Suprapubic skin (tissue), 4 donors: ENCODE results near the gene HEY2.

Source experiments
- POLR2A ChIP-seq, 2 donors: fragments of 450-650 bp; IDR thresholded peaks; one replicate each; pipeline ENCODE4 v1.6.1; 2017; ENCODE audit warnings: antibody characterized with exemption in 2 of 2, mild to moderate bottlenecking in 2 of 2, moderate library complexity in 2 of 2
- POLR2AphosphoS5 ChIP-seq, 3 donors: sonication (generic); formaldehyde crosslinking; IDR thresholded peaks; one replicate each; pipeline ENCODE4 v1.6.1; 2017; ENCODE audit warnings: antibody characterized with exemption in 3 of 3

GRCh38 chr6:125748406-125749172 is 843 bp upstream of the HEY2 start:
- no peak for TF ChIP-seq POLR2A (IDR thresholded peaks at IDR 0.05)
- TF ChIP-seq POLR2AphosphoS5 (IDR thresholded peaks at IDR 0.05): no peak
